Measurements from ENCODE around the gene ARNT2. TPM values are rescaled to one million over a fixed set of nuclear protein-coding genes. Genes with fewer than 3 reads are reported as not detected.

The ARNT2 gene
- total RNA-seq, 1 experiment from 2014 or later, result 7.0 TPM

DNA sequence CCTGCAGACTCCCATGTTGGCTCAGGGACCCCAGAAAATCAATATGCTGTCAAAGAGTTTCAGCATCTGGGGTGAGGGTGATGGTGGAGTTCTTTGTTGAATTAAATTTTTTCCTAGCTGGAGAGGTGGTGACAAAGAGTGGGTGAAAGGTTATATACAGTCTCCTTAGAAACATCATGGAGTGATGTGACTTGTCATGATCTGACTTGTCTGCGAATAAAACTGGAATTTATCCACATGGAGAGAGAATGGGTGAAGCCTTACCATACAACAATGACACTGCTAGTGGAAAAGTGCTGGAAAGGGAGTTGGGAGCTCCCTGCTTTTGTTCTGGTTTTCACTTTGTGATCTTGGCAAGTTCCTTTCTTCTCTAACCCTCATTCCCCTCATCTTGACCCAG is 75.0 kb downstream of the ARNT2 start (continued):
- TF ChIP-seq, protein P1, sequence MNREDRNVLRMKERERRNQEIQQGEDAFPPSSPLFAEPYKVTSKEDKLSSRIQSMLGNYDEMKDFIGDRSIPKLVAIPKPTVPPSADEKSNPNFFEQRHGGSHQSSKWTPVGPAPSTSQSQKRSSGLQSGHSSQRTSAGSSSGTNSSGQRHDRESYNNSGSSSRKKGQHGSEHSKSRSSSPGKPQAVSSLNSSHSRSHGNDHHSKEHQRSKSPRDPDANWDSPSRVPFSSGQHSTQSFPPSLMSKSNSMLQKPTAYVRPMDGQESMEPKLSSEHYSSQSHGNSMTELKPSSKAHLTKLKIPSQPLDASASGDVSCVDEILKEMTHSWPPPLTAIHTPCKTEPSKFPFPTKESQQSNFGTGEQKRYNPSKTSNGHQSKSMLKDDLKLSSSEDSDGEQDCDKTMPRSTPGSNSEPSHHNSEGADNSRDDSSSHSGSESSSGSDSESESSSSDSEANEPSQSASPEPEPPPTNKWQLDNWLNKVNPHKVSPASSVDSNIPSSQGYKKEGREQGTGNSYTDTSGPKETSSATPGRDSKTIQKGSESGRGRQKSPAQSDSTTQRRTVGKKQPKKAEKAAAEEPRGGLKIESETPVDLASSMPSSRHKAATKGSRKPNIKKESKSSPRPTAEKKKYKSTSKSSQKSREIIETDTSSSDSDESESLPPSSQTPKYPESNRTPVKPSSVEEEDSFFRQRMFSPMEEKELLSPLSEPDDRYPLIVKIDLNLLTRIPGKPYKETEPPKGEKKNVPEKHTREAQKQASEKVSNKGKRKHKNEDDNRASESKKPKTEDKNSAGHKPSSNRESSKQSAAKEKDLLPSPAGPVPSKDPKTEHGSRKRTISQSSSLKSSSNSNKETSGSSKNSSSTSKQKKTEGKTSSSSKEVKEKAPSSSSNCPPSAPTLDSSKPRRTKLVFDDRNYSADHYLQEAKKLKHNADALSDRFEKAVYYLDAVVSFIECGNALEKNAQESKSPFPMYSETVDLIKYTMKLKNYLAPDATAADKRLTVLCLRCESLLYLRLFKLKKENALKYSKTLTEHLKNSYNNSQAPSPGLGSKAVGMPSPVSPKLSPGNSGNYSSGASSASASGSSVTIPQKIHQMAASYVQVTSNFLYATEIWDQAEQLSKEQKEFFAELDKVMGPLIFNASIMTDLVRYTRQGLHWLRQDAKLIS (CRISPR knock-in tag; IDR thresholded peaks at IDR 0.05; ENCODE audit: borderline replicate concordance), result no peak
- TF ChIP-seq ELF4 (CRISPR knock-in tag; IDR thresholded peaks at IDR 0.05; ENCODE audit: low read depth) (no peak), SOX15 (CRISPR knock-in tag; IDR thresholded peaks at IDR 0.05) (no peak), NFYB (CRISPR knock-in tag; conservative IDR thresholded peaks at IDR 0.05; ENCODE audit: low read depth) (no peak), NR3C1 (CRISPR knock-in tag; conservative IDR thresholded peaks at IDR 0.05; ENCODE audit: low read depth) (no peak), ZNF423 (CRISPR knock-in tag; IDR thresholded peaks at IDR 0.05) (no peak), NR1H2 (CRISPR knock-in tag; IDR thresholded peaks at IDR 0.05) (no peak), ZBTB21 (CRISPR knock-in tag; IDR thresholded peaks at IDR 0.05; ENCODE audit: borderline replicate concordance) (no peak), ZNF671 (CRISPR knock-in tag; IDR thresholded peaks at IDR 0.05) (no peak)
- TF ChIP-seq, protein P2, sequence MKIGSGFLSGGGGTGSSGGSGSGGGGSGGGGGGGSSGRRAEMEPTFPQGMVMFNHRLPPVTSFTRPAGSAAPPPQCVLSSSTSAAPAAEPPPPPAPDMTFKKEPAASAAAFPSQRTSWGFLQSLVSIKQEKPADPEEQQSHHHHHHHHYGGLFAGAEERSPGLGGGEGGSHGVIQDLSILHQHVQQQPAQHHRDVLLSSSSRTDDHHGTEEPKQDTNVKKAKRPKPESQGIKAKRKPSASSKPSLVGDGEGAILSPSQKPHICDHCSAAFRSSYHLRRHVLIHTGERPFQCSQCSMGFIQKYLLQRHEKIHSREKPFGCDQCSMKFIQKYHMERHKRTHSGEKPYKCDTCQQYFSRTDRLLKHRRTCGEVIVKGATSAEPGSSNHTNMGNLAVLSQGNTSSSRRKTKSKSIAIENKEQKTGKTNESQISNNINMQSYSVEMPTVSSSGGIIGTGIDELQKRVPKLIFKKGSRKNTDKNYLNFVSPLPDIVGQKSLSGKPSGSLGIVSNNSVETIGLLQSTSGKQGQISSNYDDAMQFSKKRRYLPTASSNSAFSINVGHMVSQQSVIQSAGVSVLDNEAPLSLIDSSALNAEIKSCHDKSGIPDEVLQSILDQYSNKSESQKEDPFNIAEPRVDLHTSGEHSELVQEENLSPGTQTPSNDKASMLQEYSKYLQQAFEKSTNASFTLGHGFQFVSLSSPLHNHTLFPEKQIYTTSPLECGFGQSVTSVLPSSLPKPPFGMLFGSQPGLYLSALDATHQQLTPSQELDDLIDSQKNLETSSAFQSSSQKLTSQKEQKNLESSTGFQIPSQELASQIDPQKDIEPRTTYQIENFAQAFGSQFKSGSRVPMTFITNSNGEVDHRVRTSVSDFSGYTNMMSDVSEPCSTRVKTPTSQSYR (CRISPR knock-in tag; IDR thresholded peaks at IDR 0.05), result no peak
- TF ChIP-seq, protein P3, sequence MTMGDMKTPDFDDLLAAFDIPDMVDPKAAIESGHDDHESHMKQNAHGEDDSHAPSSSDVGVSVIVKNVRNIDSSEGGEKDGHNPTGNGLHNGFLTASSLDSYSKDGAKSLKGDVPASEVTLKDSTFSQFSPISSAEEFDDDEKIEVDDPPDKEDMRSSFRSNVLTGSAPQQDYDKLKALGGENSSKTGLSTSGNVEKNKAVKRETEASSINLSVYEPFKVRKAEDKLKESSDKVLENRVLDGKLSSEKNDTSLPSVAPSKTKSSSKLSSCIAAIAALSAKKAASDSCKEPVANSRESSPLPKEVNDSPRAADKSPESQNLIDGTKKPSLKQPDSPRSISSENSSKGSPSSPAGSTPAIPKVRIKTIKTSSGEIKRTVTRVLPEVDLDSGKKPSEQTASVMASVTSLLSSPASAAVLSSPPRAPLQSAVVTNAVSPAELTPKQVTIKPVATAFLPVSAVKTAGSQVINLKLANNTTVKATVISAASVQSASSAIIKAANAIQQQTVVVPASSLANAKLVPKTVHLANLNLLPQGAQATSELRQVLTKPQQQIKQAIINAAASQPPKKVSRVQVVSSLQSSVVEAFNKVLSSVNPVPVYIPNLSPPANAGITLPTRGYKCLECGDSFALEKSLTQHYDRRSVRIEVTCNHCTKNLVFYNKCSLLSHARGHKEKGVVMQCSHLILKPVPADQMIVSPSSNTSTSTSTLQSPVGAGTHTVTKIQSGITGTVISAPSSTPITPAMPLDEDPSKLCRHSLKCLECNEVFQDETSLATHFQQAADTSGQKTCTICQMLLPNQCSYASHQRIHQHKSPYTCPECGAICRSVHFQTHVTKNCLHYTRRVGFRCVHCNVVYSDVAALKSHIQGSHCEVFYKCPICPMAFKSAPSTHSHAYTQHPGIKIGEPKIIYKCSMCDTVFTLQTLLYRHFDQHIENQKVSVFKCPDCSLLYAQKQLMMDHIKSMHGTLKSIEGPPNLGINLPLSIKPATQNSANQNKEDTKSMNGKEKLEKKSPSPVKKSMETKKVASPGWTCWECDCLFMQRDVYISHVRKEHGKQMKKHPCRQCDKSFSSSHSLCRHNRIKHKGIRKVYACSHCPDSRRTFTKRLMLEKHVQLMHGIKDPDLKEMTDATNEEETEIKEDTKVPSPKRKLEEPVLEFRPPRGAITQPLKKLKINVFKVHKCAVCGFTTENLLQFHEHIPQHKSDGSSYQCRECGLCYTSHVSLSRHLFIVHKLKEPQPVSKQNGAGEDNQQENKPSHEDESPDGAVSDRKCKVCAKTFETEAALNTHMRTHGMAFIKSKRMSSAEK (CRISPR knock-in tag; IDR thresholded peaks at IDR 0.05; ENCODE audit: borderline replicate concordance), result no peak
- TF ChIP-seq, protein P4, sequence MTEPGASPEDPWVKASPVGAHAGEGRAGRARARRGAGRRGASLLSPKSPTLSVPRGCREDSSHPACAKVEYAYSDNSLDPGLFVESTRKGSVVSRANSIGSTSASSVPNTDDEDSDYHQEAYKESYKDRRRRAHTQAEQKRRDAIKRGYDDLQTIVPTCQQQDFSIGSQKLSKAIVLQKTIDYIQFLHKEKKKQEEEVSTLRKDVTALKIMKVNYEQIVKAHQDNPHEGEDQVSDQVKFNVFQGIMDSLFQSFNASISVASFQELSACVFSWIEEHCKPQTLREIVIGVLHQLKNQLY (CRISPR knock-in tag; IDR thresholded peaks at IDR 0.05), result no peak

DNA sequence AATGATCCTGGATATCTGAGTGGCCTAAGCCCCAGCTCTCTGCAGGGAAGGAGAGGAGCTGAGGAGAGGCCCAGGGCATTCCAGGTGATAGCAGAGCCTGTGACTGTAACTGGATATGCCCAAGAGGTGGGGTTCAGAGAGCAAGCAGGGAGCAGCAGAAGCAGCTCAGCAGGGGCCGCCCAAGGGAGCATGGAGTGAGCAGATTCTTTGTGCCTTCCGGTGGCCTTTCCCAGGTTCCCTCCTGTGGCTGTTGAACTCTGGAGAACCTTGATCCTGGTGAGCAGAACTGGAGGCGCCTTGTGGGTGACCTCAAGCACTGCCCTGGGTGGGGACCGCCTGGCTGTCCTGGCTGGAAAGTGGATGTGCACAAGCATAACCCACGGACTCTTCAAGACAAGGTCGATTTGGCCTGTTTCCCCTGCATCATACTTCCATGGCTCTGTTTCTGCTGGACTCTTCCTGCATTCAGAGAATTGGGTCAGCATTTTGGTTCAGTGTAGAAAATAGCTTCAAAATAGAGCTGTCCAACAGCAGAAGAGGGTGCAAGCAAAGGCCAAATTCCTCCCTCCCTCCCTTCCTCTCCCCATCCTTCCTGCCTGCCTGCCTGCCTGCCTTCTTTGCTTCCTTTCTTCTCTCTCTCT is 76.1 kb downstream of the ARNT2 start:
- TF ChIP-seq NFE2L1 (CRISPR knock-in tag; IDR thresholded peaks at IDR 0.05), result no peak
- TF ChIP-seq, protein P5, sequence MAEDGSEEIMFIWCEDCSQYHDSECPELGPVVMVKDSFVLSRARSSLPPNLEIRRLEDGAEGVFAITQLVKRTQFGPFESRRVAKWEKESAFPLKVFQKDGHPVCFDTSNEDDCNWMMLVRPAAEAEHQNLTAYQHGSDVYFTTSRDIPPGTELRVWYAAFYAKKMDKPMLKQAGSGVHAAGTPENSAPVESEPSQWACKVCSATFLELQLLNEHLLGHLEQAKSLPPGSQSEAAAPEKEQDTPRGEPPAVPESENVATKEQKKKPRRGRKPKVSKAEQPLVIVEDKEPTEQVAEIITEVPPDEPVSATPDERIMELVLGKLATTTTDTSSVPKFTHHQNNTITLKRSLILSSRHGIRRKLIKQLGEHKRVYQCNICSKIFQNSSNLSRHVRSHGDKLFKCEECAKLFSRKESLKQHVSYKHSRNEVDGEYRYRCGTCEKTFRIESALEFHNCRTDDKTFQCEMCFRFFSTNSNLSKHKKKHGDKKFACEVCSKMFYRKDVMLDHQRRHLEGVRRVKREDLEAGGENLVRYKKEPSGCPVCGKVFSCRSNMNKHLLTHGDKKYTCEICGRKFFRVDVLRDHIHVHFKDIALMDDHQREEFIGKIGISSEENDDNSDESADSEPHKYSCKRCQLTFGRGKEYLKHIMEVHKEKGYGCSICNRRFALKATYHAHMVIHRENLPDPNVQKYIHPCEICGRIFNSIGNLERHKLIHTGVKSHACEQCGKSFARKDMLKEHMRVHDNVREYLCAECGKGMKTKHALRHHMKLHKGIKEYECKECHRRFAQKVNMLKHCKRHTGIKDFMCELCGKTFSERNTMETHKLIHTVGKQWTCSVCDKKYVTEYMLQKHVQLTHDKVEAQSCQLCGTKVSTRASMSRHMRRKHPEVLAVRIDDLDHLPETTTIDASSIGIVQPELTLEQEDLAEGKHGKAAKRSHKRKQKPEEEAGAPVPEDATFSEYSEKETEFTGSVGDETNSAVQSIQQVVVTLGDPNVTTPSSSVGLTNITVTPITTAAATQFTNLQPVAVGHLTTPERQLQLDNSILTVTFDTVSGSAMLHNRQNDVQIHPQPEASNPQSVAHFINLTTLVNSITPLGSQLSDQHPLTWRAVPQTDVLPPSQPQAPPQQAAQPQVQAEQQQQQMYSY (CRISPR knock-in tag; IDR thresholded peaks at IDR 0.05), result no peak
- peak; percentile 79 for TF ChIP-seq ZNF423 (CRISPR knock-in tag; IDR thresholded peaks at IDR 0.05)
- Mint-ChIP-seq H3K9me3 (peaks cover 18% of the 10 kb centered on the region), H3K27me3 (ENCODE audit: low read depth) (no peaks in the 10 kb centered on the region), H3K27ac (no peak overlapping the region), H3K4me3 (no peak overlapping the region), H3K4me1 (peaks cover 26% of the 10 kb centered on the region), H3K36me3 (peaks cover 21% of the 10 kb centered on the region)
- ChIA-PET POLR2A (no interaction called here), CTCF (interaction anchor here (1.1 to 1.8 kb wide), 6 partner anchors 22 to 297 kb away, joined by 3 to 8 read pairs (median 5); no protein-coding TSS in a partner anchor)
- ATAC-seq (peak; percentile 70), DNase-seq (ENCODE audit: low spot score) (no peak)
